T-helper 17 cell (primary cell): Measurements from ENCODE around the gene FMNL2. TPM values are rescaled to one million over a fixed set of nuclear protein-coding genes. Genes with fewer than 3 reads are reported as not detected.

Experiments
- ATAC-seq: fragments of 150-1000 bp; cut with Tn5 transposase; 2 replicates; pipeline ENCODE4 v1.10.0; 2021; ENCODE audit warnings: mild to moderate bottlenecking, moderate library complexity
- DNase-seq, 3 donors: peaks; one replicate each; pipeline versions ENCODE4 v3.0.0 to v3.0.0-alpha.2; 2020 to 2021
- H3K9me3 ChIP-seq: one replicate; pipeline ENCODE4 v1.7.0; 2013; ENCODE audit warnings: low read length, mild to moderate bottlenecking; ENCODE audit not compliant: control insufficient read depth, poor library complexity, severe bottlenecking
- H3K27ac Mint-ChIP-seq: one replicate; pipeline ENCODE4 v1.8.0; 2022; ENCODE audit warnings: mild to moderate bottlenecking, moderate library complexity, mixed read lengths
- H3K27me3 Mint-ChIP-seq: one replicate; pipeline ENCODE4 v1.8.0; 2022; ENCODE audit warnings: mixed read lengths
- H3K36me3 Mint-ChIP-seq: one replicate; pipeline ENCODE4 v1.8.0; 2022; ENCODE audit warnings: low read depth, mixed read lengths
- H3K4me1 Mint-ChIP-seq: one replicate; pipeline ENCODE4 v1.8.0; 2022; ENCODE audit warnings: mild to moderate bottlenecking, mixed read lengths
- H3K4me3 Mint-ChIP-seq: one replicate; pipeline ENCODE4 v1.8.0; 2022; ENCODE audit warnings: mild to moderate bottlenecking, moderate library complexity, mixed read lengths
- total RNA-seq, 4 donors: library from RNA in 2 of 4; stranded (reverse) in 2 of 4; gene quantifications; one replicate each; pipeline ENCODE4 v1.2.3 and lab custom pipeline; 2022 to 2026

FMNL2 gene
- total RNA-seq, 2 donors from 2014 or later = 0.34 to 0.40 TPM

- DNase-seq = no peak
- Mint-ChIP-seq H3K36me3 (no peaks in the 10 kb centered on the region), H3K27ac (no peak overlapping the region)
Measured at GRCh38 chr2:152369176-152369860, 34.3 kb downstream of the FMNL2 start.

GRCh38 chr2:152370783-152371182 lies 35.8 kb downstream of the FMNL2 start:
- H3K4me1 Mint-ChIP-seq = no peaks in the 10 kb centered on the region
- no peaks in the 10 kb centered on the region for H3K36me3 Mint-ChIP-seq
- peaks cover 23% of the 10 kb centered on the region for H3K27me3 Mint-ChIP-seq
- no peaks in the 10 kb centered on the region for H3K9me3 ChIP-seq
- no peak overlapping the region for H3K27ac Mint-ChIP-seq
- H3K4me3 Mint-ChIP-seq = no peak overlapping the region
- DNase-seq = no peak
- ATAC-seq = no peak

More at GRCh38 chr2:152369176-152369860, 34.3 kb downstream of the FMNL2 start:
- H3K4me3 Mint-ChIP-seq = no peak overlapping the region
- peaks cover 21% of the 10 kb centered on the region for H3K27me3 Mint-ChIP-seq
- ATAC-seq = no peak
- no peaks in the 10 kb centered on the region for H3K9me3 ChIP-seq
- no peaks in the 10 kb centered on the region for H3K4me1 Mint-ChIP-seq

- no peak overlapping the region for H3K4me3 Mint-ChIP-seq
- no peaks in the 10 kb centered on the region for H3K4me1 Mint-ChIP-seq
- H3K27me3 Mint-ChIP-seq = peaks cover 32% of the 10 kb centered on the region
- no peak for ATAC-seq
- H3K36me3 Mint-ChIP-seq = no peaks in the 10 kb centered on the region
- DNase-seq = no peak
- H3K9me3 ChIP-seq = no peaks in the 10 kb centered on the region
- no peak overlapping the region for H3K27ac Mint-ChIP-seq
Measured at GRCh38 chr2:152372438-152372984, 37.5 kb downstream of the FMNL2 start.

- no peak overlapping the region for H3K4me3 Mint-ChIP-seq
- H3K9me3 ChIP-seq = no peaks in the 10 kb centered on the region
- H3K36me3 Mint-ChIP-seq = no peaks in the 10 kb centered on the region
- H3K27me3 Mint-ChIP-seq = peaks cover 32% of the 10 kb centered on the region
- DNase-seq (no peak), ATAC-seq (no peak)
- H3K4me1 Mint-ChIP-seq = no peaks in the 10 kb centered on the region
- H3K27ac Mint-ChIP-seq = no peak overlapping the region
Measured at GRCh38 chr2:152375174-152375573, 40.2 kb downstream of the FMNL2 start.

GRCh38 chr2:152376385-152376784 lies 41.4 kb downstream of the FMNL2 start:
- DNase-seq (no peak), ATAC-seq (no peak)
- H3K9me3 ChIP-seq = no peaks in the 10 kb centered on the region
- Mint-ChIP-seq H3K36me3 (no peaks in the 10 kb centered on the region), H3K4me1 (no peaks in the 10 kb centered on the region), H3K27me3 (peaks cover 39% of the 10 kb centered on the region), H3K27ac (no peak overlapping the region), H3K4me3 (no peak overlapping the region)

- ATAC-seq = no peak
- H3K4me1 Mint-ChIP-seq = no peaks in the 10 kb centered on the region
- peaks cover 45% of the 10 kb centered on the region for H3K27me3 Mint-ChIP-seq
- DNase-seq = no peak
- no peaks in the 10 kb centered on the region for H3K9me3 ChIP-seq
- no peak overlapping the region for H3K4me3 Mint-ChIP-seq
- H3K27ac Mint-ChIP-seq = no peak overlapping the region
- H3K36me3 Mint-ChIP-seq = no peaks in the 10 kb centered on the region
Measured at GRCh38 chr2:152376968-152377367, 42.0 kb downstream of the FMNL2 start.

- Mint-ChIP-seq H3K4me1 (no peaks in the 10 kb centered on the region), H3K27me3 (peaks cover 36% of the 10 kb centered on the region), H3K36me3 (no peaks in the 10 kb centered on the region), H3K4me3 (no peak overlapping the region), H3K27ac (no peak overlapping the region)
- ATAC-seq (no peak), DNase-seq (no peak)
- H3K9me3 ChIP-seq = no peaks in the 10 kb centered on the region
Measured at GRCh38 chr2:152379089-152379488, 44.1 kb downstream of the FMNL2 start.

- Mint-ChIP-seq H3K4me3 (no peak overlapping the region), H3K27me3 (peaks cover 32% of the 10 kb centered on the region), H3K36me3 (no peaks in the 10 kb centered on the region), H3K27ac (no peak overlapping the region), H3K4me1 (no peaks in the 10 kb centered on the region)
- ATAC-seq (no peak), DNase-seq (no peak)
- H3K9me3 ChIP-seq = no peaks in the 10 kb centered on the region
Measured at GRCh38 chr2:152380261-152381055, 45.5 kb downstream of the FMNL2 start.

- no peaks in the 10 kb centered on the region for H3K4me1 Mint-ChIP-seq
Measured at GRCh38 chr2:152383702-152384101, 48.7 kb downstream of the FMNL2 start.

DNA sequence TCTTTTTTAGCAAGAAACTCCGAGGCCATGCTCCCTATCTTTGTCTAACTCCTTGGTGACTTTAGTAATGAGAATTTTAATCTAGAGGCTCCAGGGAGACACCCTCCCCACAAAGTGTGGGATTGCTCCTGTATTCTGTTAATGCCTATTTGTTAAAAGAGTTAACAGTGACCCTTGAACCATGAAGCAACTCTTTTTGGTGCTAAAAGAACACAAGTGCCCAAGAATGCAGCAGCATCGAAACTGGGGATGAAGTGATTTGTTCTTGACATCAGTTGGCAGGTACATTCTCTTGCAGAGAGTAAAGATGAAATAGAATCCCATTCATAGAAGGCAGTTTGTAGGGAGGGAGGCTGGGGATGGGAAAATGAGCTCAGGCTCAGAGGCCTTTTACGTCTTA lies 50.0 kb downstream of the FMNL2 start:
- Mint-ChIP-seq H3K4me3 (no peak overlapping the region), H3K4me1 (no peaks in the 10 kb centered on the region), H3K27ac (no peak overlapping the region), H3K36me3 (no peaks in the 10 kb centered on the region), H3K27me3 (peaks cover 22% of the 10 kb centered on the region)
- ATAC-seq = no peak
- DNase-seq = no peak
- no peaks in the 10 kb centered on the region for H3K9me3 ChIP-seq

More at GRCh38 chr2:152383702-152384101, 48.7 kb downstream of the FMNL2 start:
- H3K9me3 ChIP-seq = no peaks in the 10 kb centered on the region
- DNase-seq (no peak), ATAC-seq (no peak)
- Mint-ChIP-seq H3K4me3 (no peak overlapping the region), H3K27me3 (peaks cover 22% of the 10 kb centered on the region), H3K27ac (no peak overlapping the region), H3K36me3 (no peaks in the 10 kb centered on the region)

GRCh38 chr2:152385650-152386049 lies 50.7 kb downstream of the FMNL2 start:
- no peak overlapping the region for H3K4me3 Mint-ChIP-seq
- no peaks in the 10 kb centered on the region for H3K9me3 ChIP-seq
- H3K4me1 Mint-ChIP-seq = no peaks in the 10 kb centered on the region
- no peak overlapping the region for H3K27ac Mint-ChIP-seq
- no peaks in the 10 kb centered on the region for H3K36me3 Mint-ChIP-seq
- DNase-seq (no peak), ATAC-seq (no peak)
- peaks cover 22% of the 10 kb centered on the region for H3K27me3 Mint-ChIP-seq

DNA sequence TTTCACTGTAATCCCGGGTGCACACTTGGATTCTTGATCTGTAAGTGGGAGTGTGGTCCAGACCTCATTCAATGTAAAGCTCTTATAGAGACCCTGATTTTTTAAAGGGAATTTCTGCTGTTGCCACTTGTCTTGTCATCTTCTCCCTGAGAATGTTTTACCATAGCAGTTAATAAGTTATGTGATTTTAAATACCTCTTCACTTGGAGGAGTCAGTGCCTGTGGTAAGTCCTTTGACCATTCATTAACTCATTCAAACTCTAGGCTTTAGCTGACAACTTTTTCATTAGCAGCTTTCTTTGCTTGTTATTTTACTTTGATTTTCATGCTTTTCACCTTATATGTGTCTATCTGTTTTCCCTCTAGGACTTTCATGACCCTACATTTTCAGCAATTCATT lies 51.3 kb downstream of the FMNL2 start:
- no peaks in the 10 kb centered on the region for H3K4me1 Mint-ChIP-seq
- H3K9me3 ChIP-seq = no peaks in the 10 kb centered on the region
- H3K27ac Mint-ChIP-seq = no peak overlapping the region
- no peak overlapping the region for H3K4me3 Mint-ChIP-seq
- H3K27me3 Mint-ChIP-seq = peaks cover 16% of the 10 kb centered on the region
- no peaks in the 10 kb centered on the region for H3K36me3 Mint-ChIP-seq
- ATAC-seq = no peak
- no peak for DNase-seq

DNA sequence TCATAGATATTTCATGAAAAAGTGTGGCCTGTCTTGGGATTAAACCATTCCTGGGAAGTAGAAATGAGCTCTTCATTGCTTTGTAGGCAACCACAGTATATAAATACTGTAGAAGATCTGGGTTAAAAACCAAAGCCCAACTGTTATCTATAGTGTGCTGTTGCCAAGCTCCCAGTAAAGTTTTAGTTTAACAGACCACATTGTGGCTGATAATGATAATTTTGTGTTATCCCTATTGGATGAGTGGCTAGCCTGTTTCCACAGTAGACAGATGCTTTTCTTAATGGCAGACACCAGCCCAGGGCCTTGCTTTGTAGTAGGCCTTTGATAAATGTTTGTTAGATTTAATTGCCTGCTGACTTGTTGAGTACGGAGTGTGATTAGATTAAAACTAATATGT lies 52.1 kb downstream of the FMNL2 start:
- peaks cover 9% of the 10 kb centered on the region for H3K27me3 Mint-ChIP-seq
- H3K9me3 ChIP-seq = no peaks in the 10 kb centered on the region
- no peak overlapping the region for H3K27ac Mint-ChIP-seq
- no peaks in the 10 kb centered on the region for H3K4me1 Mint-ChIP-seq
- DNase-seq (no peak), ATAC-seq (no peak)
- H3K4me3 Mint-ChIP-seq = no peak overlapping the region
- no peaks in the 10 kb centered on the region for H3K36me3 Mint-ChIP-seq
